ENCODE measurements around the gene TGOLN2.
"Not testable (repeated sequence)": the region's sequence is repeated elsewhere in the genome, so short reads cannot be mapped to it uniquely, and the experiment has no call there.

The TGOLN2 gene

DNA sequence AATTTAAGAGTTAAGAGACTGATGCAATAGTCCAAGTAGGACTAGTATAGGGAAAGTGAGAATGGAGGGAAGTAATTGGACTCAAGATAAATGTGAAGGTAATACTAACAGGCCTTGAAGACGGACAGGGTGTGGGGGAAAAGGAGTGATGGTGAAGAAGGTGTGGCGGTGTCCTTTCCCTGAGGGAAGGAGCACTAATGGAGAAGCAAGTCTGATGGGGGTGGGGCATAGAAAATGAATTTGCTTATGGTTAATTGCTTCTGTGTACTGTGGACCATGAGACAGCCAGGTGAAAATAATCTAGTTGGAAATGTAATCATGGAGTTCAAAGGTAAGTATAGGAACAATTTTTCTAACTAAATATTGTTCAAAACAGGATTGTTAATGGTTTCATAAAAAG, 7.1 kb upstream of the TGOLN2 start:
- no peak for DNase-seq

DNA sequence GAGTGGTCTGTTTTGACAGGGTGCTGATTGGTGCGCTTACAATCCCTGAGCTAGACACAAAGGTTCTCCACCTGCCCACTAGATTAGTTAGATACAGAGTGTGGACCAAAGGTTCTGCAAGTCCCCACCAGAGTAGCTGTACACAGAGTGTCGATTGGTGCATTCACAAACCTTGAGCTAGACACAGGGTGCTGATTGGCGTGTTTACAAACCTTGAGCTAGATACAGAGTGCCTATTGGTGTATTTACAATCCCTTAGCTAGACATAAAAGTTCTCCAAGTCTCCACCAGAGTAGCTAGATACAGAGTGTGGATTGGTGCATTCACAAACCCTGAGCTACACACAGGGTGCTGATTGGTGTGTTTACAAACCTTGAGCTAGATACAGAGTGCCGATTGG, 6.1 kb upstream of the TGOLN2 start:
- not testable (repeated sequence) for DNase-seq

DNA sequence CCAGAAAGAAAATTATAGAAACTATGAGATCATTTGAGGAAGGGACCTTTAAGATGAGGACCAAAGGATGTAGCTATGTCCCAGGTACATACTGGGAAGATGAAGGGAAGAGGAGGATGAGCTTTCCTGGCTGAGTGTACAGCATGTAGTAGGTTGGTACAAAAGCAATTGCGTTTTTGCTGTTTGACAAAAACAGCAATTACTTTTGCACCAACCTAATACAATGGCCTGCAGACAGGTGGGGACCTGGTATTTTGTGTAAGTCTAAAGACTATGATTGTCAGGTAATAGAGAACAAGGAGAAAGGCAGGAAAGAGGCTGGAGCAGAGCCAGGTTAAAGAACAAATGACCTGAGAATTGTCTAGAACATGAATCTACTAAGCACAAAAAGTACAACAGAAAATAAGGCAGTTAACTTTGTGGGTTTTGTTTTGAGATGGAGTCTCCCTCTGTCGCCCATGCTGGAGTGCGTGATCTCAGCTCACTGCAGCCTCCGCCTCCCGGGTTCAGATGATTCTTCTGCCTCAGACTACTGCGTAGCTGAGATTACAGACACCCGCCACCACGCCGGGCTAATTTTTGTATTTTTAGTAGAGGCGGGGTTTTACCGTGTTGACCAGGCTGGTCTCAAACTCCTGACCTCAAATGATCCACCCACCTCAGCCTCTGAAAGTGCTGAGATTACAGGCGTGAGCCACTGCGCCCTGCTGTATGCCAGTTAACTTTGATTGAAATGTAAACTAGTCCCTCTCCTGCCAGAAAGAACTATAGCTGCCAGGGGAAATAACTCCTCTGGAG, 3.2 kb upstream of the TGOLN2 start:
- no peak for DNase-seq

DNA sequence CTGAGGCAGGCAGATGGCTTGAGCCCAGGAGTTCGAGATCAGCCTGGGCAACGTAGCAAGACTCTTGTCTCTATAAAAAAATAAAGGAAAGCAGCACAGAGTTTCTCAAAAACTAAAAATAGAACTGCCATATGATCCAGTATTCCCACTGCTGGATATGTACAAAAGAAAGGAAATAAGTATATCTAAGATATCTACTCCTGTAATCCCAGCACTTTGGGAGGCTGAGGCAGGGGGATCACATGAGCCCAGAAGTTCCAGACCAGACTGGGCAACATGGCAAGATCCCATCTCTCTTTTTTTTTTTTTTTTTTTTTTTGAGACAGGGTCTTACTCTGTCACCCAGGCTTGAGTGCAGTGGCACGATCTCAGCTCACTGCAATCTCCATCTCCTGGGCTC, 1.9 kb upstream of the TGOLN2 start:
- DNase-seq = not testable (repeated sequence)

DNA sequence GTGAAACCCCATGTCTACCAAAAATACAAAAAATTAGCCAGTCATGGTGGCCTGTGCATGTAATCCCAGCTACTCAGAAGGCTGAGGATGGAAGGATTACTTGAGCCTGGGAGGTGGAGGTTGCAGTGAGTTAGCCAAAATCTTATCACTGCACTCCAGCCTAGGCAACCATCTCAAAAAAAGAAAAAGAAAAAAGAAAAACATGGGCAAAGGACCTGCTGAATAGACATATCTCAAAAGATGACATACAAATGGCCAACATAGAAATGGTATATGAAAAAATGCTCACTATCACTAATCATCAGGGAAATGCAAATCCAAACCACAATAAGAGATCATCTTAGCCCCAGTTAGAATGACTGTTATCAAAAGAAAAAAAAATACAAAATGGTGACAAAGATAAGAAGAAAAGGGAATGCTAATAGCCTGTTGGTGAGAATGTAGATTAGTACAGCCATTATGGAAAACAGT, 1.4 kb upstream of the TGOLN2 start:
- no peak for DNase-seq

DNA sequence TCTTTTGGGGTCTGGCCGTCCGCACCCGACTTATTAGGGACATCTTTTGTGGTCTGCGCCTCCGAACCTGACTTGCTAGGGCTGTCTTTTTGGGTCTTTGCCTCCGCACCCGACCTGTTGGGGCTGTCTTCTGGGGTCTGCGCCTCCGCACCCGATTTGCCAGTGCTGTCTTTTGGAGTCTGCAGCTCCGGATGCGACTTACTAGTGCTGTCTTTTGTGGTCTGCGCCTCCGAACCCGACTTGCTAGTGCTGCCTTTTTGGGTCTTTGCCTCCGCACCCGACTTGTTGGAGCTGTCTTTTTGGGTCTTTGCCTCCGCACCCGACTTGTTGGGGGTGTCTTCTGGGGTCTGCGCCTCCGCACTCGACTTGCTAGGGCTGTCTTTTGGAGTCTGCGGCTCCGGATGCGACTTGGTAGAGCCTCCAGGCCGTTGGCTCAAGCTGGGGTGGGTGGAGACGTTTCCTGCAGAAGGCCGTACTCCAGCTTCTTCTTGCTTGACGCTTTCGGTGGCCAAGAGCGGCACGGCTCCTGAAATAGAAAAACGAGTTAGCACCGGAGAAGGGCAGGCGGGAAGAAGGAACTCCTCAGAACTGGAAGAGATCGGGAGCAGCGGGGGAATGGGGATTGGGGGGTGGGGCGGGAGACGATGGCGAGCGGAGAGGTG, 498 bp downstream of the TGOLN2 start:
- DNase-seq = no peak

DNA sequence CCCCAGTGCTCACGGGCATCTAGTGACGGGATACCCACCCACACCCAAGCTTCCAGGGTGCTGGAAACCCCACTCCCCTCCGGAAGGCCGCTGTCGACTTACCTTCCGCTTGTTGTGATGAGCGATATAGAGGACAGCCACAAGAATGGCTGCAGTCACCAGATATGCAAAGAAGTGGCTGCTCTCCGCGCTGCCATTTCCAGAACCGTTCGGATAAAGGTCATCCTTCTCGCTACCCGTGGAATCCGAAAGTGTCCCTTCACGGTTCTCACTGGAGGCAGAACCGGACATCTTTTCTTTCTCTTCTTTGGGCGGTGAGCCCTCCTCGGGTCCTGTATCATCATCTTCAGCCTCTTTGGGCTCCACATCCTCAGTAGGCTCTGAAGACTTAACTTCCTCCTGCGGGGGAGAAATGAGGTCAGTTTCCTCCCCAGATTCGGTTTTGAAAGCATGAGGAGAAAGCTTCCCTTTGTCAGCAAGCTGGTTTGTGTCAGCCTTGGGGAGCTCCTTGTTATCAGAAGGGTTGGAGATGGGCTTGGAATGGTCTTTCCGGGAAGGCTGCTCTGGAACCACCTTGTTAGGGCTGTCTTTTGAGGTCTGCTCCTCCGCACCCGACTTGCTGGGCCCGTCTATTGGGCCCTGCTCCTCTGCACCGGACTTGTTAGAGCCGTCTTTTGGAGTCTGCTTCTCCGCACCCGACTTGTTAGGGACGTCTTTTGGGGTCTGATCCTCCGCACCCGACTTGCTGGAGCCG, 1.2 kb downstream of the TGOLN2 start:
- DNase-seq = no peak

DNA sequence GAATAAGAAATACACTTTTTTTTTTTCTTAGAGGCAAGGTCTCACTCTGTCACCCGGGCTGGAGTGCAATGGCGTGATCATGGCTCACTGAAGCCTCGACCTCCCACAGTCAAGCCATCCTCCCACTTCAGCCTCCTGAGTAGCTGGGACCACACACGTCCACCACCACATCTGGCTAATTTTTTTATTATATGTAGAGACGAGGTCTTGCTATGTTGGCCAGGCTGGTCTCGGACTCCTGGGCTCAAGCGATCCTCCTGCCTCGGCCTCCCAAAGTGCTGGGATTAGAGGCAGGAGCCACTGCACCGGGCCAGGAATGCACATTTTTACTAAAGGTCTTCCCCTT, 2.4 kb downstream of the TGOLN2 start:
- no peak for DNase-seq

DNA sequence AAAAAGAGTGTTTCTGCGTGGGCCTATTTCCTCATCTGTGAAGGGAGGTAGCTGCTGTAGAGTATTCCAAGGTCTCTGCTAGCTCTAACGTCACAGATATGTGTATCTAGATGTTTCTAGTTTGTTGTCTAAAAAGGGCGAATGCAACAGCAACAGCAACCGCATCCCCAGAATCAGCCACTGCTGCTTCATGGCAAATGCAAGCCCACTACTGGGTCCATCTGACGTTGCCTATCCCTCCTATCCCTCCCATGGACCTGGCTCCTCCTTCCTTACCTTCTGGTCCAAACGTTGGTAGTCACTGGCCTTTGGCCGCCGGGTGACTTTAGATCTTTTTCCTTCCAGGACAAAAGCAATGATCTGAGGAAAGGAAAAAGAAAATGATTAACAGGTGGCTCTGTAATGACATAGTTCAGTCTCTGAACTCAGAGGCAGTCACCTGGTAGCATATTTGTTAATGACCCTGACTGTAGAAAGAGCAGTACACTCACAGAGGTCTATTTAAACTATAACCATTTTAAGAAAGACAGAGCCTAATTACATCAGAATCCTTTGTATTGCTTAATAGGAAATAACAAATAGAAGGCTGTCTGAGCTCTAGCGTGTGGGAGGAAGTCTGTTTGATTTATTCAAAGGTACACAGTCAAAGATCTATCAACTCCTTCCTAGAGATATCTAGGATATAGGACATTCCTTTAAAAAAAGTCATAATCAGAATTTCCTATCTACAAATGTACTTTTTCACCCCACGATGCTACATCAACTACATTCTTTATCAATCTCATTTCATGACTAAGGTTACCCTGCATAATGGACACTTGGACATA, 2.9 kb downstream of the TGOLN2 start:
- DNase-seq = no peak

DNA sequence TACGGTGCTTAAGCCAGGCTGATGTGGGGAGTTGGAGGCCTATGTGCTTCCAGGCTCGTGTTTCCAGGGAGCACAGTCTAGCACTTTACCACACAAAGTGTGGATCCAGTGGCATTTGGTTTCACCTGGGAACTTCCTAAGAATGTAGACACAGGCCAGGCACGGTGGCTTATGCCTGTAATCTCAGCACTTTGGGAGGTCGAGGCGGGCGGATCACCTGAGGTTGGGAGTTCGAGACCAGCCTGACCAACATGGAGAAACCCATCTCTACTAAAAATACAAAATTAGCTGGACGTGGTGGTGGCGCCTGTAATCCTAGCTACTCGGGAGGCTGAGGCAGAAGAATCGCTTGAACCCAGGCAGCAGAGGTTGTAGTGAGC, 3.8 kb downstream of the TGOLN2 start:
- DNase-seq = not testable (repeated sequence)

DNA sequence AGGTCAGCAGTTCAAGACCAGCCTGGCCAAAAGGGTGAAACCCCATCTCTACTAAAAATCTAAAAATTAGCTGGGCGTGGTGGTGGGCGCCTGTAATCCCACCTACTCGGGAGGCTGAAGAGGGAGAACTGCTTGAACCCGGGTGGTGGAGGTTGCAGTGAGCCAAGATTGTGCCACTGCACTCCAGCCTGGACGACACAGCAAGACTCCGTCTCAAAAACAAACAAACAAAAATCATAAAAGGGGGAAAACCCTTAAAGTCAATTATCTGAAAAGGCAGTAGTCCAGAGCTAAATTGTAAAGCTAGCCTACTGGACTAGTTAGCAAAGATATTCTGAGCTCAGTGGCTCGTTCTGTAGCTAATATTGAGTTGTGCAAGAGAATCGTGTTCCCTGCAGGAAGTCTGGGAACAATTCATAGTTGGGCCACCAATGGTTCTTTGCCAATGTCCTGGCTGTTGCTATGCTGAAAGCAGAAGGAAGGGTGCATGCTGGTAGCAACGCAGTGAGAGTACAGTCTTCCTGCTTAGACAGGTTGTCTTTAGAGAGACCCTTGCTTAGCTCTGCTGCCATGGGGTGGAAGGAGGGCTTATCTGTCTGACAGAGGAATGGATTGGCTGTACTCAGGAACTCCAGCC, 4.3 kb downstream of the TGOLN2 start:
- no peak for DNase-seq

DNA sequence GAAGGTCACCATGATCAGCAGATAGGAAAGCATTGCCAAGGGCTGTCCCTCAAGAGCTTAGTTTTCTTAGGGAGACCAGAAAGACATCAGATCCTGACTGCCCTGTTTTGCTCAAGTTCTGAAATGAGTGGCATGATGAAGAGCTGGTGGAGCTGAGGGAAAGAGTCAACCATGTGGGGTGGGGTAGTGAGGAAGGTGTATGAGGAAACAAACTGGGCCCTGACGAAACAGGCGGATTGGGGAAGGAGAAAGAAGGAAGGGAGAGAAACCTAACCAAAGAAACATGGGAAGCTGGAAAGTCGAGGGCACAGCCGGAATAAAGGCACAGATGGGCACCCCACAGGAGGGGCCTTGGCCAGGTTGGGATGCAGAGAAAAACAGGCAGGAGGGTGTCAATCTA, 8.0 kb downstream of the TGOLN2 start:
- DNase-seq = no peak

DNA sequence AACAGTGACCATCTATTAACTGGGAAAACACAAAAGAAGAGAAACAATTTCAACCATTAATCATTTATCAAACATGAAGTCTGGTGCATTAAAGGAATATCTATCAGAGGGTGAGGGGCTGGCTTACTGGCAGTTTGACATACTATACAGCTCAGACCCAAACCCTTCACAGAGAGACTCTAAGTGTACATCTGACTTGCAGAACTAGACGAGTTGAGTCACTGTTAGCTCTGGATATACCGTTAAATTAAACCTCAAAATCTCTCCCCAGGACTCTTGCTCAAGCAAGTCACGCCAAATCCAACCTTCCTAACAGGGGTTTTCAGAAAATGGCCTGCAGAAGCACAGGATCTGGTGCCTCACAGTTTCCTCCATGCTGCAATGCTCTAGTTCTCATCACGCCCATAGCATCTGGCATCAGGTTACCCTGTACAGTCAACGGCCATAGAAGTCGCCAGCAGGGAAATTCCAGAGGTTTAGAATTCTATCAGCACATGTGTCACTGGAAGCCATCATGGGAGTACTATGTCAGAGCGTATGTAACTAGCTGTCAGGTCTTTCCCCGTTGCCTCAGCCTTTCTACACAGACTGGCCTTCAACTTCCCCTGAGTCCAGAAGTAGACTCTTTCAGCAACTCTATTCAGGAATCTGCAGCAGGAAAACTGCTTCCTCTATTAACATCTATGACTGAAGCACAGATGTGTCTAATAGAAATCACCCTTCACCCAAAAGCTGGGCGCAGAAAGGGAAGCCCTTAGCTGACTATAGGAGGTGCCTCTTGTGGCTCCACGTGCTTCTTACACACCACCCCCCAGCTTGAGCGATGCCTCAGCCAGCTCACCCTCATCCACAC, 9.3 kb downstream of the TGOLN2 start:
- no peak for DNase-seq

DNA sequence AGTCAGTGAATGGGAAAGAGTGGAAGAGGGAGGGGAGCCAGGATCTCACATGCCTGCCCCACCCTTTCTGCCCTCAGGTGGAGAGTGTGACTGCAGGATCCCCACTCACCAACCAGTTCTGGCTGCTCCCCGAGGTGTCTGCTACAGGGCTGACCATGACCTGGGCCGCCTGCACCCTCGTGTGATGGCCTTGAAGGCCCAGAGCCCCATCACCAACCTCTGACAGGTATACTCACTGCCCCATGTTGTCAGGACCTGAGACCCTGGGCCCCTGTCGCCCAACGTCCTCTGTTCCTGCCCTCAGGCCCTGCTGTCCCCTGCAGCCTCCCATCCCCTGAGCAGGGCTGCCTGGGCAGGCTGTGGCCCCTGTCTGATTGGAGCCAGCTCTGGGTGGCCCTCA, 11.9 kb downstream of the TGOLN2 start:
- not testable (repeated sequence) for DNase-seq

DNA sequence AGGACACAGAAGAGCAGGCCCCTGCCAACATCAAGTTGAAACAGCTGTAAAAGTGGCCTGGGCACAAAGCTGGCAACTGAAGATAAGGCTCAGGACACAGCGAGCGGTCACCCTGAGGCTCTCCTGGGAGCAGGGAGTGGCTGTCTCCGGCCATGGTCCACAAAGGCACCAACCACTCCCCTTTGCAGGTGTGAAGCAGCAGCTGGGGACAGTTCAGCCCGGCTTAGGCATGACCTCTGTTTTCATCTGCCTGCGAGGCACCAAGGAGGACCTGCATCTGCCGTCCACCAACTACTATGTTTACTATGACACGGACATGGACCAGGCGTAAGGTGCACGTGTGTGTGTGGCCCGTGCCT, 12.9 kb downstream of the TGOLN2 start:
- no peak for DNase-seq

DNA sequence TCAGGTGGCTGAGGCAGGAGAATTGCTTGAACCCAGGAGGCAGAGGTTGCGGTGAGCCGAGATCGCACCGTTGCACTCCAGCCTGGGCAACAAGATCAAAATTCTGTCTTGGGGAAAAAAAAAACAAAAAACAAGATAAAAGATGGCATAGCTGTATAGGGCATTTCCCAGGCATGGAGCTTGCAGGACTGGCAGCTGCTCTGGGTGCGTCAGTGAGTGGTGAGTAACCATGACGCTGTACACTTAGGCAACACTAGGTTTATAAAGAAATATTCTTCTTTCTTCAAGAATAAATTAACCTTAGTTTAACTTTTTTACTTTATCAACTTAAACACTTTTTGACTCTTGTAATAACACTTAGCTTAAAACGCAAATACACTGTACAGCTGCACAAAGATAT, 15.4 kb downstream of the TGOLN2 start:
- no peak for DNase-seq

DNA sequence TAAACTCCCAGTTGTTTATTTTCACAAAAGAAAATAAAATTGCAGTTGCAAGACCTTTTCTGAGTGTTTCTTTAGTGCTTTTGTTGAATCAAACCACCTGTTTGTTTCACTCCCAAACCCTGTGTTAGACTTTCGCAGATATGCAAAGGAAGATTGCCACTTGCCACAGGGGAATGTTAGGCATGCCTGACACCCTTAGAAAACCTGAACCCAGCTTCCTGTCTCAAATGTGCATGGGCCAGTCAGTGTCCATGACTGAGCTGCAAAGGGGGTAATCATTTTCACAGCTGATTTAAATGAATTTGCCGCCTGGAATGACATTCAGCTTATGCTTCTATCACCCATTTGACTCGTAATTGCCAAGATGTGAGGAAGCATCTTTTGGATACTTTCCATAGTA, 17.5 kb downstream of the TGOLN2 start:
- DNase-seq = no peak

DNA sequence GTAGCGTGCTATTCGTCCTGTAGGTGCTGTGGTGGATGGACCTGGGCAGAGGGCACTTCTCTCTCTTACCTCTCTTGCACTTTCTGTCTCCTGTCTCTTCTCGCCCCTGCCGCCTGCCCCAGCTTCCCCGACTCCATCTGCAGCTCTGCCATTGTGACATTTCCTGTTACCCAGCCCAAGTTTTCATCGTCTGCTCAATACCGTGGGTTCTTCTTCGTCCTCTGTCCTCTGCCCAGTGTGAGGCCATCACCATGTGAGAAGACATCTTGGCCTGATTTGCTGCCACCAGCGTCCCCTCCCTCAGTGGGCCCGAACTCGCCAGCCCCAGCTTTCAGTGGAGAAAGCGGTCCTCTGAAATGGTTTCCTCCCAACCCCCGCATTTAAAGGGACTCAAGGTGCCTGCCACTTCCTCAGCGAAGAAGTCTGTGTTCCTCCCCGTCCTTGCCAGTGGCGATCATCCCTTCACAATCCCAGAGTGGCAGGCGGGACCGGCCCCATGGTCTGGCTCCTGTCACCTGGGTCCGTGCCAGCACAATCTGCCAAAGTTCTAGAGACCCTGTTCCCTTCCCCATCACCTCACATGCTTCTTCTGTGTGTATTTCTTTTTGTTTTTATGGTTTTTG, 18.0 kb downstream of the TGOLN2 start:
- DNase-seq = no peak

DNA sequence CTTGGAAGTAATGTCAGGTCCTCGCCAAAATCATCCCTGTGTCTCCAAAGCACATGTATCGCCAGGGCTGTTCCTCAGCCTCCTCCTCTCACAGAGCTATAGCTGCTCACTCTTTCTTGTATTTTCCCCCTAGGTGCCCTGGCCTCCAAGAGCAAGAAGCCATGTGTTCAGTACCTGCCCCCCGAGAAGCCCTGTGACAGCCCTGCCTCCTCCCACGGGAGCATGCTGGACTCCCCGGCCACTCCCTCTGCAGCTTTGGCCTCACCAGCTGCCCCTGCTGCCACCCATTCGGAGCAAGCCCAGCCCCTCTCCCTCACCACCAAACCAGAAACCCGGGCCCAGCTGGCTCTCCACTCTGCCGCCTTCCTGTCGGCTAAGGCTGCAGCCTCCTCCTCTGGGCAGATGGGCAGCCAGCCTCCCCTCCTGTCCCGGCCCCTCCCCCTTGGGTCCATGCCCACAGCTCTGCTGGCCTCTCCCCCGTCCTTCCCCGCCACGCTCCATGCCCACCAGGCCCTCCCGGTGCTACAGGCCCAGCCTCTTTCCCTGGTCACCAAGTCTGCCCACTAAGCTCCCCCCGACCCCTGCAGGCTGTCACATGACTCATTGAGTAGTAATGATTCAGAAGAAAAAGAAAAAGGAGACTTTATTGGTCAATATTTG, 18.8 kb downstream of the TGOLN2 start:
- DNase-seq = no peak

DNA sequence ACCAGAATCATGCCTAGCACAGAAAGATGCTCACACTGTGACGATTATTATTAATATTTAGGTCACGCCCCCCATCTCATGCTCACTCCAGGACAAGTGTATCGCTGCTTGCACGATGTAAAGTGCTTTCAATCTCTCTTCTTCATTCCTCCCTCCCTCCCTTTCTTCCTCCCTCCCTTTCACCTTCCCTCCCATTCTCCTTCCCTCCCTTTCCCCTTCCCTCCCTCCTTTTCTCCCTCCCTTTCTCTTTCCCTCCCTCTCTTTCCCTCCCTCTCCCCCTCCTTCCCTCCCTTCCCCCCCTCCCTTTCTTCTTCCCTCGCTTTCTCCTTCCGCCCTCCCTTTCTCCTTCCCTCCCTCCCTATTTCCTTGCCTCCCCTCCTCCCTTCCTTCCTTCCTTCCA, 19.6 kb downstream of the TGOLN2 start:
- no peak for DNase-seq

DNA sequence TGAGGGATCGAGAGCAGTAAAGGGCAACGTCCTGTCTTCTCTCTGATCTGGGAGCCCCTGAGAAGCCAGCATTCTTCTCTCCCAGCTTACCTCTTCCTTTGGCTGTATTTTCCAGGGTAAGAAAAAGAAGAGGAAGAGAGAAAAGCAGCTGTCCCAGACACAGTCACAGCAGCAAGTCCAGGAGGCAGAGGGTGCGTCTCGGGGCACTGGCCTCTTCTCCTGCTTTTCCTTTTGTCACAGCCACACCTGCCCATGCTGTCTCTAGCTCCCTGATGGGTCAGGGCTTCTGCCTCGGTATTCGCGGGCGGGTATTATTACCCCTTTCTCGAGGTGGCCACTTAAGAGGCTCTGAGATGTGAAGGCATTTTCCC, 20.3 kb downstream of the TGOLN2 start:
- no peak for DNase-seq
